ENCODE measurements around the gene PPP2R5B. TPM values are rescaled to one million over a fixed set of nuclear protein-coding genes. Genes with fewer than 3 reads are reported as not detected.

Gene PPP2R5B
- polyA plus RNA-seq, 3 donors from 2014 or later, result 7.8 to 14.6 (median 14.0) TPM

GRCh38 chr11:64882243-64882642 is 42.2 kb upstream of the PPP2R5B start:
- peaks cover 34 to 38% of the 10 kb centered on the region in 2 donors for H3K4me1 Mint-ChIP-seq

GRCh38 chr11:64883575-64883974 is 40.9 kb upstream of the PPP2R5B start:
- H3K36me3 Mint-ChIP-seq, result no peaks in the 10 kb centered on the region
- peaks cover 10 to 15% (median 14%) of the 10 kb centered on the region in 3 donors for H3K27me3 Mint-ChIP-seq (ENCODE audit: low read depth in 3 of 3)
- no peaks in the 10 kb centered on the region for H3K9me3 Mint-ChIP-seq
- no peak overlapping the region for H3K4me3 Mint-ChIP-seq
- H3K4me1 Mint-ChIP-seq, result peaks cover 43% of the 10 kb centered on the region in 2 donors
- DNase-seq, result no peak
- no peak overlapping the region for H3K27ac Mint-ChIP-seq

More at GRCh38 chr11:64882243-64882642, 42.2 kb upstream of the PPP2R5B start:
- H3K27ac Mint-ChIP-seq, result no peak overlapping the region
- H3K4me3 Mint-ChIP-seq, result no peak overlapping the region
- no peak for DNase-seq
- no peaks in the 10 kb centered on the region for H3K9me3 Mint-ChIP-seq
- peaks cover 19 to 28% (median 24%) of the 10 kb centered on the region in 3 donors for H3K27me3 Mint-ChIP-seq (ENCODE audit: low read depth in 3 of 3)
- H3K36me3 Mint-ChIP-seq, result peaks cover 0 to 4% (median 0%) of the 10 kb centered on the region in 3 donors

GRCh38 chr11:64884019-64884418 is 40.5 kb upstream of the PPP2R5B start:
- peak overlapping the region in 2 of 6 donors; percentile 25 to 45 for H3K27ac Mint-ChIP-seq
- no peak overlapping the region for H3K4me3 Mint-ChIP-seq
- DNase-seq, result no peak
- no peaks in the 10 kb centered on the region for H3K9me3 Mint-ChIP-seq
- H3K4me1 Mint-ChIP-seq, result peaks cover 39 to 40% of the 10 kb centered on the region in 2 donors
- H3K36me3 Mint-ChIP-seq, result no peaks in the 10 kb centered on the region
- H3K27me3 Mint-ChIP-seq (ENCODE audit: low read depth in 3 of 3), result peaks cover 6 to 13% (median 10%) of the 10 kb centered on the region in 3 donors

GRCh38 chr11:64885367-64886286 is 38.9 kb upstream of the PPP2R5B start:
- peak overlapping the region in 1 of 6 donors; percentile 12 for H3K27ac Mint-ChIP-seq
- no peak for DNase-seq
- no peak overlapping the region for H3K4me3 Mint-ChIP-seq
- no peaks in the 10 kb centered on the region for H3K9me3 Mint-ChIP-seq
- H3K4me1 Mint-ChIP-seq, result peaks cover 23 to 24% of the 10 kb centered on the region in 2 donors
- H3K36me3 Mint-ChIP-seq, result no peaks in the 10 kb centered on the region
- peaks cover 2 to 9% (median 5%) of the 10 kb centered on the region in 3 donors for H3K27me3 Mint-ChIP-seq (ENCODE audit: low read depth in 3 of 3)

GRCh38 chr11:64887234-64887756 is 37.2 kb upstream of the PPP2R5B start:
- Mint-ChIP-seq H3K4me3 (peak overlapping the region; percentile 2 to 67 (median 19)), H3K36me3 (no peaks in the 10 kb centered on the region), H3K4me1 (peaks cover 13% of the 10 kb centered on the region in 2 donors), H3K27ac (peak overlapping the region; percentile 27 to 83 (median 64)), H3K9me3 (no peaks in the 10 kb centered on the region), H3K27me3 (ENCODE audit: low read depth in 3 of 3) (peaks cover 2 to 6% (median 3%) of the 10 kb centered on the region in 3 donors)
- DNase-seq, result no peak

- peak; percentile 82 to 85 (median 84) for DNase-seq
- H3K27me3 Mint-ChIP-seq (ENCODE audit: low read depth in 3 of 3), result peaks cover 2 to 6% (median 3%) of the 10 kb centered on the region in 3 donors
- no peaks in the 10 kb centered on the region for H3K36me3 Mint-ChIP-seq
- H3K9me3 Mint-ChIP-seq, result no peaks in the 10 kb centered on the region
- peak overlapping the region; percentile 44 to 92 (median 82) for H3K27ac Mint-ChIP-seq
- H3K4me3 Mint-ChIP-seq, result peak overlapping the region; percentile 60 to 91 (median 86)
- peaks cover 13% of the 10 kb centered on the region in 2 donors for H3K4me1 Mint-ChIP-seq
Observed at GRCh38 chr11:64887757-64888405, 36.6 kb upstream of the PPP2R5B start.

GRCh38 chr11:64888406-64888728 is 36.1 kb upstream of the PPP2R5B start:
- Mint-ChIP-seq H3K36me3 (no peaks in the 10 kb centered on the region), H3K4me3 (peak overlapping the region; percentile 60 to 91 (median 86)), H3K9me3 (no peaks in the 10 kb centered on the region)

GRCh38 chr11:64888729-64889511 is 35.6 kb upstream of the PPP2R5B start:
- H3K4me3 Mint-ChIP-seq, result no peak overlapping the region
- H3K9me3 Mint-ChIP-seq, result no peaks in the 10 kb centered on the region
- peaks cover 2 to 6% (median 3%) of the 10 kb centered on the region in 3 donors for H3K27me3 Mint-ChIP-seq (ENCODE audit: low read depth in 3 of 3)
- H3K27ac Mint-ChIP-seq, result no peak overlapping the region
- peaks cover 11 to 13% of the 10 kb centered on the region in 2 donors for H3K4me1 Mint-ChIP-seq
- no peaks in the 10 kb centered on the region for H3K36me3 Mint-ChIP-seq
- DNase-seq, result no peak

More at GRCh38 chr11:64888406-64888728, 36.1 kb upstream of the PPP2R5B start:
- H3K27me3 Mint-ChIP-seq (ENCODE audit: low read depth in 3 of 3), result peaks cover 2 to 6% (median 3%) of the 10 kb centered on the region in 3 donors
- DNase-seq, result no peak
- H3K27ac Mint-ChIP-seq, result peak overlapping the region; percentile 44 to 92 (median 82)
- H3K4me1 Mint-ChIP-seq, result peaks cover 11 to 13% of the 10 kb centered on the region in 2 donors

GRCh38 chr11:64890522-64890939 is 34.0 kb upstream of the PPP2R5B start:
- H3K36me3 Mint-ChIP-seq, result no peaks in the 10 kb centered on the region
- no peak overlapping the region for H3K4me3 Mint-ChIP-seq
- H3K27ac Mint-ChIP-seq, result peak overlapping the region in 1 of 6 donors; percentile 49
- H3K27me3 Mint-ChIP-seq (ENCODE audit: low read depth in 3 of 3), result peaks cover 2 to 5% (median 4%) of the 10 kb centered on the region in 3 donors
- peaks cover 0 to 1% (median 0%) of the 10 kb centered on the region in 6 donors for H3K9me3 Mint-ChIP-seq
- H3K4me1 Mint-ChIP-seq, result peaks cover 12 to 13% of the 10 kb centered on the region in 2 donors
- DNase-seq, result no peak

- Mint-ChIP-seq H3K27ac (no peak overlapping the region), H3K9me3 (peaks cover 0 to 1% (median 0%) of the 10 kb centered on the region in 6 donors), H3K27me3 (ENCODE audit: low read depth in 3 of 3) (peaks cover 2 to 8% (median 2%) of the 10 kb centered on the region in 3 donors), H3K4me1 (peaks cover 12 to 13% of the 10 kb centered on the region in 2 donors), H3K4me3 (no peak overlapping the region), H3K36me3 (no peaks in the 10 kb centered on the region)
- DNase-seq, result no peak
Observed at GRCh38 chr11:64891215-64891848, 33.2 kb upstream of the PPP2R5B start.

- no peak overlapping the region for H3K27ac Mint-ChIP-seq
- no peak for DNase-seq
- no peak overlapping the region for H3K4me3 Mint-ChIP-seq
- H3K4me1 Mint-ChIP-seq, result peaks cover 12 to 13% of the 10 kb centered on the region in 2 donors
- H3K9me3 Mint-ChIP-seq, result peaks cover 0 to 1% (median 0%) of the 10 kb centered on the region in 6 donors
- peaks cover 2 to 10% (median 2%) of the 10 kb centered on the region in 3 donors for H3K27me3 Mint-ChIP-seq (ENCODE audit: low read depth in 3 of 3)
- no peaks in the 10 kb centered on the region for H3K36me3 Mint-ChIP-seq
Observed at GRCh38 chr11:64891880-64892279, 32.6 kb upstream of the PPP2R5B start.

GRCh38 chr11:64892411-64892831 is 32.1 kb upstream of the PPP2R5B start:
- H3K27ac Mint-ChIP-seq, result no peak overlapping the region
- peaks cover 0 to 1% (median 0%) of the 10 kb centered on the region in 6 donors for H3K9me3 Mint-ChIP-seq
- peaks cover 2 to 10% (median 5%) of the 10 kb centered on the region in 3 donors for H3K27me3 Mint-ChIP-seq (ENCODE audit: low read depth in 3 of 3)
- no peaks in the 10 kb centered on the region for H3K36me3 Mint-ChIP-seq
- no peak overlapping the region for H3K4me3 Mint-ChIP-seq
- H3K4me1 Mint-ChIP-seq, result peaks cover 10% of the 10 kb centered on the region in 2 donors
- DNase-seq, result no peak

Measured in immature natural killer cell (primary cell).